ENCODE data around the gene HHAT. TPM values are rescaled to one million over a fixed set of nuclear protein-coding genes. Genes with fewer than 3 reads are reported as not detected.

HHAT gene
- polyA plus RNA-seq, 4 donors: 0.27 to 4.0 (median 1.4) TPM

DNA sequence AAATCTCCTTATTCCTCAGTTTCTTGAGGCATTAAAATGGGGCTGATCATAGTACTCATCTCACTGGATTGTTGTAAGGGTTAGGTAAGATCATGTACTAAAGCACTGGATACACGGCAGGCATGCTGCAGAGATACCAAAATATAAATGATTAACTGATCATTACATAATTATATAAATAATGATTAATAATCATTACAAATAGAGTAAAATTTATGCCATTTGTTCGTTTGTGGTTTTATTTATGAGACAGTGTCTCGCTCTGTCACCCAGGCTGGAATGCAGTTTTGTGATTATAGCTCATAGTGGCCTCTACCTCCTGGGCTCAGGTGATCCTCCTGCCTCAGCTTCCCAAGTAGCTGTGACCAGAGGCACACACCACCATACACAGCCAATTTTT, 140.7 kb downstream of the HHAT start:
- Histone ChIP-seq H3K36me3 (ENCODE audit: control insufficient read depth in 3 of 3, insufficient read depth in 2 of 3, low read depth in 1 of 3, low read length in 3 of 3) (no peaks in the 10 kb centered on the region), H3K4me3 (ENCODE audit: low read depth in 1 of 3, low read length in 3 of 3) (no peak overlapping the region), H3K27me3 (ENCODE audit: control insufficient read depth in 3 of 3, insufficient read depth in 3 of 3, low read length in 3 of 3) (no peaks in the 10 kb centered on the region), H3K9me3 (ENCODE audit: control insufficient read depth in 2 of 2, insufficient read depth in 1 of 2, low read depth in 1 of 2, low read length in 1 of 2) (no peaks in the 10 kb centered on the region), H3K4me1 (ENCODE audit: control insufficient read depth in 3 of 3, insufficient read depth in 2 of 3, low read depth in 1 of 3, low read length in 2 of 3) (no peaks in the 10 kb centered on the region), H3K27ac (ENCODE audit: low read depth in 1 of 3, low read length in 2 of 3) (no peak overlapping the region)
- WGBS, 3 donors: 70 to 77% (median 71%) methylated on average over 3 of the region's 3 CpGs
- DNase-seq (no peak), FAIRE-seq (no peak)

DNA sequence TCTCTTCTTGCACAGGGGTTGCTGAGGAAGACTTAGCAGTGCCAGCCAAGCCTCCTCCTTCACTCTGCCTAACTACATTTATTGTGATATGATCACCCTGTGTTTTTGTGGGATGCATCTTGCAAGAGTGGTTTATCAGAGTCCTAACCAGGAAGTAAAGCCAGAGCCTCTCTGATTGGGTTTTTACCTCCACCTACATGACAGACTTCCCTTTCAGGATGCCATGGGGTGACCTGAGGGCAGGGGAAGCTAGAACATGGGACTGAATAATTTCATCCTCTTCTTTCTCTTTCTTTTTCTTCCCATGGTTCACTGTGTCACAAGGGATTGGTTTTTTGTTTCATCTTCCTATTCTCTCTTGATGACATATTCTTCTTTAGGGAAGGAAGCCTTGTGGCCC, 146.6 kb downstream of the HHAT start:
- Histone ChIP-seq H3K27me3 (ENCODE audit: control insufficient read depth in 3 of 3, insufficient read depth in 3 of 3, low read length in 3 of 3) (no peaks in the 10 kb centered on the region), H3K4me3 (ENCODE audit: low read depth in 1 of 3, low read length in 3 of 3) (no peak overlapping the region), H3K9me3 (ENCODE audit: control insufficient read depth in 2 of 2, insufficient read depth in 1 of 2, low read depth in 1 of 2, low read length in 1 of 2) (no peaks in the 10 kb centered on the region), H3K36me3 (ENCODE audit: control insufficient read depth in 3 of 3, insufficient read depth in 2 of 3, low read depth in 1 of 3, low read length in 3 of 3) (no peaks in the 10 kb centered on the region), H3K4me1 (ENCODE audit: control insufficient read depth in 3 of 3, insufficient read depth in 2 of 3, low read depth in 1 of 3, low read length in 2 of 3) (no peaks in the 10 kb centered on the region), H3K27ac (ENCODE audit: low read depth in 1 of 3, low read length in 2 of 3) (no peak overlapping the region)
- DNase-seq (no peak), FAIRE-seq (no peak)

DNA sequence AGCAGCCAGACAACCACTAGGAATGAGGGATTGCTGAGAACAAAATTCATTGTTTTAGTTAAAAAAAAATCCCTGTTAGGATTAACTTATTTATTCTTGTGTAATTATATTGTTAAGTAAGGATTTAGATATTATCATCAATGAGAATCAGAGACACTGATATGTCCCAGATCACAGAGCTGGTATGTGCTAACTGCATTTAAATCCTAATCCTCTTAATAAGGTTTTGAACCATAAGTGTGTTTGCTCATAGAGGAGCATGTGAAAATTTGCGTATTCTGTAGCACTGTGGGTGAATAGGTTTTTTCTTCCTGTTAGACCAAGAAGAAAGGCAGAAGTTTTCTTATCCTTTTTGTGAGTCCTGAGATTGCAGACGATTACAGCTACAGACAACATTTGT, 147.1 kb downstream of the HHAT start:
- H3K27ac ChIP-seq (ENCODE audit: low read depth in 1 of 3, low read length in 2 of 3): no peak overlapping the region
- FAIRE-seq: no peak

DNA sequence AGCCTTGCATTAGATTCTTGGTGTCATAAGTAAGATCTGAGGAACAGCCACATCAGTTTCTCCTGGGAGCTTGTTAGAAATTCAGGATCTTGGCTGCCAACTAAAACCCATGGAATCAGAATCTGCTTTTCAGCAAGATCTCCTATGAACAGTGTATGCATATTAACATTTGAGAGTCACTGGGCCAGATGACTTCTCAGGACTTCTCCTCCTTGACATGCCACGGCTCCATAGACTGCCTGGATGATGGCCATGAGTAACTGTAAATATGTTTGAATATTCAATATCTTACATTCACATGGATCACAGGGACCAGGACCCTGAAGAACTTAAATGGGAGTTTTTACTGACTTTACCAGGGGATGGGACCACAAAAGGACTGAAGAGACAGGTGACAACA, 148.0 kb downstream of the HHAT start:
- 83 to 89% (median 88%) methylated on average over 1 of the region's 1 CpG for WGBS, 3 donors
- Histone ChIP-seq H3K4me1 (ENCODE audit: control insufficient read depth in 3 of 3, insufficient read depth in 2 of 3, low read depth in 1 of 3, low read length in 2 of 3) (no peaks in the 10 kb centered on the region), H3K36me3 (ENCODE audit: control insufficient read depth in 3 of 3, insufficient read depth in 2 of 3, low read depth in 1 of 3, low read length in 3 of 3) (no peaks in the 10 kb centered on the region), H3K9me3 (ENCODE audit: control insufficient read depth in 2 of 2, insufficient read depth in 1 of 2, low read depth in 1 of 2, low read length in 1 of 2) (no peaks in the 10 kb centered on the region), H3K27ac (ENCODE audit: low read depth in 1 of 3, low read length in 2 of 3) (no peak overlapping the region), H3K4me3 (ENCODE audit: low read depth in 1 of 3, low read length in 3 of 3) (no peak overlapping the region), H3K27me3 (ENCODE audit: control insufficient read depth in 3 of 3, insufficient read depth in 3 of 3, low read length in 3 of 3) (no peaks in the 10 kb centered on the region)
- FAIRE-seq: no peak
- no peak for DNase-seq

More for the DNA sequence above, 147.1 kb downstream of the HHAT start:
- no peaks in the 10 kb centered on the region for H3K9me3 ChIP-seq (ENCODE audit: control insufficient read depth in 2 of 2, insufficient read depth in 1 of 2, low read depth in 1 of 2, low read length in 1 of 2)
- no peaks in the 10 kb centered on the region for H3K36me3 ChIP-seq (ENCODE audit: control insufficient read depth in 3 of 3, insufficient read depth in 2 of 3, low read depth in 1 of 3, low read length in 3 of 3)
- no peaks in the 10 kb centered on the region for H3K4me1 ChIP-seq (ENCODE audit: control insufficient read depth in 3 of 3, insufficient read depth in 2 of 3, low read depth in 1 of 3, low read length in 2 of 3)
- DNase-seq: no peak
- WGBS, 3 donors: 78 to 87% (median 86%) methylated on average over 2 of the region's 2 CpGs
- no peaks in the 10 kb centered on the region for H3K27me3 ChIP-seq (ENCODE audit: control insufficient read depth in 3 of 3, insufficient read depth in 3 of 3, low read length in 3 of 3)
- H3K4me3 ChIP-seq (ENCODE audit: low read depth in 1 of 3, low read length in 3 of 3): no peak overlapping the region

GRCh38 chr1:210477328-210477924, 148.7 kb downstream of the HHAT start:
- no peak for DNase-seq
- WGBS, 3 donors: 74 to 79% (median 74%) methylated on average over 5 of the region's 5 CpGs
- FAIRE-seq: no peak
- H3K4me3 ChIP-seq (ENCODE audit: low read depth in 1 of 3, low read length in 3 of 3): no peak overlapping the region
- no peaks in the 10 kb centered on the region for H3K9me3 ChIP-seq (ENCODE audit: control insufficient read depth in 2 of 2, insufficient read depth in 1 of 2, low read depth in 1 of 2, low read length in 1 of 2)
- no peaks in the 10 kb centered on the region for H3K36me3 ChIP-seq (ENCODE audit: control insufficient read depth in 3 of 3, insufficient read depth in 2 of 3, low read depth in 1 of 3, low read length in 3 of 3)
- no peaks in the 10 kb centered on the region for H3K4me1 ChIP-seq (ENCODE audit: control insufficient read depth in 3 of 3, insufficient read depth in 2 of 3, low read depth in 1 of 3, low read length in 2 of 3)
- H3K27me3 ChIP-seq (ENCODE audit: control insufficient read depth in 3 of 3, insufficient read depth in 3 of 3, low read length in 3 of 3): no peaks in the 10 kb centered on the region
- no peak overlapping the region for H3K27ac ChIP-seq (ENCODE audit: low read depth in 1 of 3, low read length in 2 of 3)

DNA sequence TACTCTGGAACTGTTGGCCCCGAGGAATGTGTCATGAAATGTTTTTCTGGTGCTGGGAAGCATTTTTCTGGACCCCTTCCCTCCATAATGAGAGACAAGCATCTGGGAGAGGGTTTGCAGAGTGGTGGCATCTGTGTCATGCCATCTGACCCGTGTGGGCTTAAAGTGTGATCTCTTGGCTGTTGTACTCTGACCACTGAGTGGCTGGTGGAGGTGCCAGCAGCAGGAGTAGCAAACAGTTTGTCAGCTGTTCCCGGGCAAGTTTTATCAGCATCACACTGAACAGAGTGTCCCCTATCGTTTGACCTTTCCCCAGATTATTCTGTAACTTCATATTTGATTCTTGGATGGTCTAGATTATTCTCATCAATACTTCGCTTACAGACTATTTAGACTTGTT, 150.1 kb downstream of the HHAT start:
- Histone ChIP-seq H3K4me1 (ENCODE audit: control insufficient read depth in 3 of 3, insufficient read depth in 2 of 3, low read depth in 1 of 3, low read length in 2 of 3) (no peaks in the 10 kb centered on the region), H3K36me3 (ENCODE audit: control insufficient read depth in 3 of 3, insufficient read depth in 2 of 3, low read depth in 1 of 3, low read length in 3 of 3) (no peaks in the 10 kb centered on the region), H3K9me3 (ENCODE audit: control insufficient read depth in 2 of 2, insufficient read depth in 1 of 2, low read depth in 1 of 2, low read length in 1 of 2) (no peaks in the 10 kb centered on the region), H3K4me3 (ENCODE audit: low read depth in 1 of 3, low read length in 3 of 3) (no peak overlapping the region), H3K27me3 (ENCODE audit: control insufficient read depth in 3 of 3, insufficient read depth in 3 of 3, low read length in 3 of 3) (no peaks in the 10 kb centered on the region), H3K27ac (ENCODE audit: low read depth in 1 of 3, low read length in 2 of 3) (no peak overlapping the region)
- FAIRE-seq (no peak), DNase-seq (no peak)
- WGBS, 3 donors: 72 to 88% (median 77%) methylated on average over 5 of the region's 5 CpGs

DNA sequence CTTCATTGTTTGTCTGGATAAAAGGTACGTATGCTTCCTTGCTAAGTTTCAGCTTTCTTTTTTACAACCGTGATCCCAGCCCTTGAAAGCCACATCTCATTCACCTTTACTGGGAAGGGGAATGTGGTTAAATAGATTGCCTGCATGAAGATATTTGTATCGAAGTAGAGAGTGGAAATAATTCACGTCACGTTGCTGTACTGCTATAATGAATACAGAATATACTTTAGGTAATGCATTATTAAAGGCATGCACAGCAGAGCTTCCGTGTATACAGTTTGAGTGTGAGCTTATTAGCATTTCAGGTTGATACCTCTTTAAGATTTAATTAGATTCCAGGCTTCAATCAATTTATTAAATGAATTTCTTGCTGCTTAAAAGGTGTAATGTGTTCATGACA, 153.8 kb downstream of the HHAT start:
- WGBS, 3 donors: 87 to 91% (median 88%) methylated on average over 6 of the region's 6 CpGs
- no peak for DNase-seq
- no peaks in the 10 kb centered on the region for H3K4me1 ChIP-seq (ENCODE audit: control insufficient read depth in 3 of 3, insufficient read depth in 2 of 3, low read depth in 1 of 3, low read length in 2 of 3)
- H3K36me3 ChIP-seq (ENCODE audit: control insufficient read depth in 3 of 3, insufficient read depth in 2 of 3, low read depth in 1 of 3, low read length in 3 of 3): no peaks in the 10 kb centered on the region
- no peak overlapping the region for H3K4me3 ChIP-seq (ENCODE audit: low read depth in 1 of 3, low read length in 3 of 3)
- no peak for FAIRE-seq
- no peaks in the 10 kb centered on the region for H3K9me3 ChIP-seq (ENCODE audit: control insufficient read depth in 2 of 2, insufficient read depth in 1 of 2, low read depth in 1 of 2, low read length in 1 of 2)
- no peaks in the 10 kb centered on the region for H3K27me3 ChIP-seq (ENCODE audit: control insufficient read depth in 3 of 3, insufficient read depth in 3 of 3, low read length in 3 of 3)
- no peak overlapping the region for H3K27ac ChIP-seq (ENCODE audit: low read depth in 1 of 3, low read length in 2 of 3)

GRCh38 chr1:210482945-210483617, 154.4 kb downstream of the HHAT start:
- Histone ChIP-seq H3K4me1 (ENCODE audit: control insufficient read depth in 3 of 3, insufficient read depth in 2 of 3, low read depth in 1 of 3, low read length in 2 of 3) (no peaks in the 10 kb centered on the region), H3K9me3 (ENCODE audit: control insufficient read depth in 2 of 2, insufficient read depth in 1 of 2, low read depth in 1 of 2, low read length in 1 of 2) (no peaks in the 10 kb centered on the region), H3K4me3 (ENCODE audit: low read depth in 1 of 3, low read length in 3 of 3) (no peak overlapping the region), H3K36me3 (ENCODE audit: control insufficient read depth in 3 of 3, insufficient read depth in 2 of 3, low read depth in 1 of 3, low read length in 3 of 3) (no peaks in the 10 kb centered on the region), H3K27me3 (ENCODE audit: control insufficient read depth in 3 of 3, insufficient read depth in 3 of 3, low read length in 3 of 3) (no peaks in the 10 kb centered on the region), H3K27ac (ENCODE audit: low read depth in 1 of 3, low read length in 2 of 3) (no peak overlapping the region)
- 82 to 93% (median 86%) methylated on average over 3 of the region's 3 CpGs for WGBS, 3 donors
- DNase-seq: no peak
- no peak for FAIRE-seq

DNA sequence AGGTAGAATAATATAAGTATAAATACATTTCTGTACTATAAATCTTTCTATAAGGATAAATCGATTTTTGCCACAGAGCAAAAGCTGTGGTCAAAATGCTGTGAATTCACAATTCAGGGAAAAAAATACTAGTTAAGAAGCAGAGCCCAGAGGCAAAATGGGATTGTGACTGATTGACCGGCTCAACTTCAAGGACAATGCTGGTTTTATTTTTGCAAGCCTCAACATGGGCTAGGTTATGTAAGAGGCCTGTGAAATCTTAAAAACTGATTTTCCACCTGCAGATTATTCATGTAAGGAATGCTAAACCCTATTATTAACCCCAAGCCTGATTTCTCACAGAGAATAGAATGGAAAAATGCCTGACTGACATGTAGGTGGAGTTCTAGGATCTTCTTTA, 155.1 kb downstream of the HHAT start:
- Histone ChIP-seq H3K27ac (ENCODE audit: low read depth in 1 of 3, low read length in 2 of 3) (no peak overlapping the region), H3K4me3 (ENCODE audit: low read depth in 1 of 3, low read length in 3 of 3) (no peak overlapping the region), H3K36me3 (ENCODE audit: control insufficient read depth in 3 of 3, insufficient read depth in 2 of 3, low read depth in 1 of 3, low read length in 3 of 3) (no peaks in the 10 kb centered on the region), H3K4me1 (ENCODE audit: control insufficient read depth in 3 of 3, insufficient read depth in 2 of 3, low read depth in 1 of 3, low read length in 2 of 3) (no peaks in the 10 kb centered on the region), H3K9me3 (ENCODE audit: control insufficient read depth in 2 of 2, insufficient read depth in 1 of 2, low read depth in 1 of 2, low read length in 1 of 2) (no peaks in the 10 kb centered on the region), H3K27me3 (ENCODE audit: control insufficient read depth in 3 of 3, insufficient read depth in 3 of 3, low read length in 3 of 3) (no peaks in the 10 kb centered on the region)
- DNase-seq (no peak), FAIRE-seq (no peak)
- 88 to 93% (median 89%) methylated on average over 2 of the region's 2 CpGs for WGBS, 3 donors

Data from small intestine (tissue), 7 donors.